GM18520 (cell line): Measurements from ENCODE around the gene NPHS1.

Source experiments
- ATAC-seq: cut with Tn5 transposase; IDR thresholded peaks from one replicate; pipeline ENCODE4 v1.9.1; 2021; ENCODE audit not compliant: unreplicated experiment

The NPHS1 gene

GRCh38 chr19:35789195-35789977 is 62.9 kb downstream of the NPHS1 start:
- ATAC-seq = no peak

GRCh38 chr19:35788205-35788960 is 63.9 kb downstream of the NPHS1 start:
- ATAC-seq = no peak

DNA sequence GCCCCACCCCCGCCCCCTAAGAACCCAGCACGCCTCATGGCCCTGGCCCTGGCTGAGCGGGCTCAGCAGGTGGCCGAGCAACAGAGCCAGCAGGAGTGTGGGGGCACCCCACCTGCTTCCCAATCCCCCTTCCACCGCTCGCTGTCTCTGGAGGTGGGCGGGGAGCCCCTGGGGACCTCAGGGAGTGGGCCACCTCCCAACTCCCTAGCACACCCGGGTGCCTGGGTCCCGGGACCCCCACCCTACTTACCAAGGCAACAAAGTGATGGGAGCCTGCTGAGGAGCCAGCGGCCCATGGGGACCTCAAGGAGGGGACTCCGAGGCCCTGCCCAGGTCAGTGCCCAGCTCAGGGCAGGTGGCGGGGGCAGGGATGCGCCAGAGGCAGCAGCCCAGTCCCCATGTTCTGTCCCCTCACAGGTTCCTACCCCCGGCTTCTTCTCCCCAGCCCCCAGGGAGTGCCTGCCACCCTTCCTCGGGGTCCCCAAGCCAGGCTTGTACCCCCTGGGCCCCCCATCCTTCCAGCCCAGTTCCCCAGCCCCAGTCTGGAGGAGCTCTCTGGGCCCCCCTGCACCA is 65.0 kb downstream of the NPHS1 start:
- ATAC-seq = no peak

DNA sequence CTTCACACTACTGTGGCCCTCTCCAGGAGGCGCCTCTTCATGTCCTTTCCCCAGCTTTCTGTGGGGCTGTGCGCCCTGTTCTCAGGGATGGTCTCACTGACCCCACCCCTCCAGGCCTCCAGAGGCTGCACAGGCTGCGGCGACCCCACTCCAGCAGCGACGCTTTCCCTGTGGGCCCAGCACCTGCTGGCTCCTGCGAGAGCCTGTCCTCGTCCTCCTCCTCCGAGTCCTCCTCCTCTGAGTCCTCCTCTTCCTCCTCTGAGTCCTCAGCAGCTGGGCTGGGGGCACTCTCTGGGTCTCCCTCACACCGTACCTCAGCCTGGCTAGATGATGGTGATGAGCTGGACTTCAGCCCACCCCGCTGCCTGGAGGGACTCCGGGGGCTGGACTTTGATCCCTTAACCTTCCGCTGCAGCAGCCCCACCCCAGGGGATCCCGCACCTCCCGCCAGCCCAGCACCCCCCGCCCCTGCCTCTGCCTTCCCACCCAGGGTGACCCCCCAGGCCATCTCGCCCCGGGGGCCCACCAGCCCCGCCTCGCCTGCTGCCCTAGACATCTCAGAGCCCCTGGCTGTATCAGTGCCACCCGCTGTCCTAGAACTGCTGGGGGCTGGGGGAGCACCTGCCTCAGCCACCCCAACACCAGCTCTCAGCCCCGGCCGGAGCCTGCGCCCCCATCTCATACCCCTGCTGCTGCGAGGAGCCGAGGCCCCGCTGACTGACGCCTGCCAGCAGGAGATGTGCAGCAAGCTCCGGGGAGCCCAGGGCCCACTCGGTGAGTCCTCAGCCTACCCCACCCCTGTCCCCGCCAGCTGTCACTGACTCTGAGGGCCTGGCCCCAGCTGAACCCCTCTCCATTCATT is 65.8 kb downstream of the NPHS1 start:
- no peak for ATAC-seq

DNA sequence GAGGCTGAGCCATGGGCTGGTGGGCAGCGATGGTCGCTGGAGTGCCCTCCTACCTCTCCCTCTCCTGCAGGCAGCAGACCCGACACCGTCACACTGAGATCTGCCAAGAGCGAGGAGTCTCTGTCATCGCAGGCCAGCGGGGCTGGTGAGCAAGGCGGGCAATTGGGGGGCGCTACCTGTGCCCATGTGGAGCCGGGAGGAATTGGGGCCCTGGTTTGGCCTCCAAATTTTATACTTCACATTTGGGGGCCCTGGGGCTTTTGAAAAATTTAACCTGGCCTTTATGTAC is 67.0 kb downstream of the NPHS1 start:
- no peak for ATAC-seq

DNA sequence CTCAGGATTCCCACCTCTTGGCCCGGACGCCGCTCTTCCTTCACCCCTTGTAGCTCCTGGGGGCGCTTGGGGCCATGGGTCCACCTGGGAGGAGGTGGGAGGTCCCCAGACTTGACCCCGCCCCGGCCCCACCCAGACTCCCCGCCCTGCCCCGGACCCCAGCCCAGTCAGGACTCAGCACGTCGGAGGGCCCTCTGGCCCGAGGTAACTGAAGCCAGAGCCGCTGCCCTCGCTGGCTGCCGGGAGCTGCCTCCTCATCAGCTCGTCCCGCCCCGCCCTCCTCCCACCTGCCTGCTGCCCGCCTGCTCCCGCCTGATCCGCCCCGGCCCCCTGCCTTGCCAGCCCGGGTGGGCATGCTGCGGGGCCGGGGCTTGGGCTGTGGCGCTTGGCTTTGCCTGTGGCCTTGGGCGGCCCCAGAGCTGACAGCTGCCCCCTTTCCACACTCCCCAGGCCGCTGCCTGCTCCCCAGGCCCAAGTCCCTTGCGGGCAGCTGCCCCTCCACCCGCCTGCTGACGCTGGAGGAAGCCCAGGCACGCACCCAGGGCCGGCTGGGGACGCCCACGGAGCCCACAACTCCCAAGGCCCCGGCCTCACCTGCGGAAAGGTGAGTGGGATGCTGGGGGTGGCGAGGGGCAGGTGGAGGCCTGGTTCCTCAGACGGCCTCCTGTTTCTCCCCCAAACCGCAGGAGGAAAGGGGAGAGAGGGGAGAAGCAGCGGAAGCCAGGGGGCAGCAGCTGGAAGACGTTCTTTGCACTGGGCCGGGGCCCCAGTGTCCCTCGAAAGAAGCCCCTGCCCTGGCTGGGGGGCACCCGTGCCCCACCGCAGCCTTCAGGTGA is 67.6 kb downstream of the NPHS1 start:
- ATAC-seq = no peak

GRCh38 chr19:35783469-35784434 is 68.6 kb downstream of the NPHS1 start:
- no peak for ATAC-seq

- no peak for ATAC-seq
Observed at GRCh38 chr19:35782589-35782988, 69.7 kb downstream of the NPHS1 start.

GRCh38 chr19:35781650-35782049 is 70.7 kb downstream of the NPHS1 start:
- ATAC-seq = no peak

DNA sequence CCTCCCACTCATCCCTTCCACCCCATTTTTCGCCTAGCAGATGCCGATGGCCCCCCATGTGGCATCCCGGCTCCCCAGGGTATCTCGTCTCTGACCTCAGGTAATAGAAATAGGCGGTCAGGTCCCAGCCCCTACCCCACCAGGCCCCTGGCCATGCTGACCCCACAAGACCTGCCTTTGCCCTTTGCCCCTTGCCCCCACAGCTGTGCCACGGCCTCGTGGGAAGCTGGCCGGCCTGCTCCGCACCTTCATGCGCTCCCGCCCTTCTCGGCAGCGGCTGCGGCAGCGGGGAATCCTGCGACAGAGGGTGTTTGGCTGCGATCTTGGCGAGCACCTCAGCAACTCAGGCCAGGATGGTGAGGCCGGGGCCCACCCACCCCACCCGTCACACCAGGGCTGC is 71.6 kb downstream of the NPHS1 start:
- no peak for ATAC-seq

DNA sequence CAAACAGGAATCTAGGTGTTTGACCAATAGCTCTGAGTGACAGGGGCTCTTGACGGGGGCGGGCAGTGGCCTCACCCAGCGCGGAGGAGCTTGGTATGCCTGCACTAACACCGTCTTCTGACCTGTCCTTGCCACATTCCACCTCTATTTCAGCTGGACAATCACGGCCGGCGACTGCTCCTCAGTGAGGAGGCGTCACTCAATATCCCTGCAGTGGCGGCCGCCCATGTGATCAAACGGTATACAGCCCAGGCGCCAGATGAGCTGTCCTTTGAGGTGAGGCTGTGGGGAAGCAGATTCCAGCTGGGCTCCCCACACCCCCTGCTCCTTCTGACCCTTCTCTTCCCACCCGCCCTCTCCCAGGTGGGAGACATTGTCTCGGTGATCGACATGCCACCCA is 72.2 kb downstream of the NPHS1 start:
- no peak for ATAC-seq

DNA sequence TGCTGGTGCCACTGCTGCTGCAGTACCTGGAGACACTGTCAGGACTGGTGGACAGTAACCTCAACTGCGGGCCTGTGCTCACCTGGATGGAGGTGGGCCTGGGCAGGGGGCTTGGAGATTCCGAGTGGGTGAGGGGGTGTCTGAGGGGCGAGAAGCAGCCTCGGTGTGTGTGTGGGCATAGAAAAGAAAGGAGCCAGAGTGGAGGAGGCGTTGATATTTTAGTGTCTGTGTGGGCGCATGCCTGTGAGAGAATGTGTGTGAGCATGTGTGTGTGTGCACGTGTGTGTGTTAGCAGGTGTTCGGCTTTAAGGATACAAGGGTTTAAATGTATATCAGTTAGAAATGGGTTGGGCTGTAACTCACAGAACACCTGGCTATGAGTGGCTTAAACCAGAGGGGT is 73.3 kb downstream of the NPHS1 start:
- ATAC-seq = no peak

DNA sequence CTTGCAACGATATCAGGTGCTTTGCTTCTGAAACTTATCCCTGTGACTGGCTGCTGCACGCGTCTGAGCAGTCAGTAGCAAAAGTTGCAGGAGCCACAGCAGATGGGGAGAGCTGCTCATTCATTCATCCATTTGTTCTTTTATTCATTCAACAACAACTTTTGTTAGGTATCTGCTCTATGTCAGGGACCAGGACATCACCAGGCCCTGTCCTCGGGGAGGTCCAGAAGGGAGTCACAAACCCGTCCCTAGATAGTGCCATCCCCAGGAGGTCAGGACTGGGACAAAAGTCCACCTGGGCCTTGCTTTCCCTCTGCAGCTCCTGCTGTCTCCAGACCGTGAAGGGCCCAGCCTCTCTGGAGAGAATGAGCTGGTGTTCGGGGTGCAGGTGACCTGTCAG is 74.3 kb downstream of the NPHS1 start:
- no peak for ATAC-seq

- ATAC-seq = no peak
Observed at GRCh38 chr19:35777086-35777841, 75.0 kb downstream of the NPHS1 start.

DNA sequence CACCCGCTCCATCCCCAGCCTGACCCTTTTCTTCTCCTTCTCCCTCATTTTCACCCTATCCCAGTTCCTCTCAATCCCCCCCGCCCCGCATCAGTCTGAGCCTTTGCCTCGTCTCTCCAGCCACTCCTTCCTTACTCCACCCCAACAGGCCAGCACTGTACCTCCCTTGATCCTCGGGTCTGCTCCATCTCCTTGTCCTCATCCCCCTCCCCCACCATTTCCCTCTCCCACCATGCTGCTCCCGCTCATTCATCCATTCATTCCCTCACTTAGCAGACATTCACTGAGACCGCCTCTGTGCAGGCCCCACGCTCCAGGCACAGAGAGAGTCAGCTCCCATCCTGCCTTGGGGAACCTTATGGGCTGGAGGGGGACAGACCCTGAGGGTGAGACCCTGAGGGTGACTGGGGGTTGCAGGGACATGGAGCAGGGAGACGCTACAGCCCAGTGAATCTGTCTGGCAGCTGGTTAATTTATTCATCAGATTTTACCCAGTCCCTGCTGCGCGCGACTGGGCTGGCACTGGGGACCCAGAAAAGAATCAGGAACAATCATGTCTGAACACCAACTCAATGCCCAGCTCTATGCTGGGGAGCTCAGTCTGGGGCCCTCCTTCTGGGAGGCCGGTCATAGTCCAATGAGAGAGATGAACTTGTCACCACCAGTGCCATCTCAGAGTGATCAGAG is 76.1 kb downstream of the NPHS1 start:
- ATAC-seq = no peak
